IMR-90 (cell line): Measurements from ENCODE around the gene SERPIND1.

Source experiments
- BHLHE40 ChIP-seq: fragments of 150-350 bp; IDR thresholded peaks from 2 replicates; pipeline ENCODE4 v1.6.1; 2016; ENCODE audit warnings: mild to moderate bottlenecking, low read depth, low read length
- CEBPB ChIP-seq: IDR thresholded peaks from 2 replicates; pipeline ENCODE4 v1.6.1; 2012; ENCODE audit warnings: low read depth, low read length, improper control_type of control experiment
- CHD1 ChIP-seq: IDR thresholded peaks from 2 replicates; pipeline ENCODE4 v1.6.1; 2012; ENCODE audit warnings: low read depth, low read length, improper control_type of control experiment
- FOS ChIP-seq: fragments of 150-350 bp; IDR thresholded peaks from 2 replicates; pipeline ENCODE4 v1.6.1; 2016; ENCODE audit warnings: low read depth, low read length
- MAZ ChIP-seq: IDR thresholded peaks from 2 replicates; pipeline ENCODE4 v1.6.1; 2012; ENCODE audit warnings: low read depth, mild to moderate bottlenecking, low read length, improper control_type of control experiment, moderate library complexity, borderline replicate concordance
- MXI1 ChIP-seq: IDR thresholded peaks from 2 replicates; pipeline ENCODE4 v1.6.1; 2012; ENCODE audit warnings: low read depth, mild to moderate bottlenecking, low read length, moderate library complexity, borderline replicate concordance
- NFE2L2 ChIP-seq: fragments of 150-350 bp; IDR thresholded peaks from 2 replicates; pipeline ENCODE4 v1.6.1; 2016; ENCODE audit warnings: low read depth, mild to moderate bottlenecking, low read length
- POLR2A ChIP-seq: IDR thresholded peaks from 2 replicates; pipeline ENCODE4 v1.6.1; 2012; ENCODE audit warnings: mild to moderate bottlenecking, low read depth, low read length
- RAD21 ChIP-seq: IDR thresholded peaks from 2 replicates; pipeline ENCODE4 v1.6.1; 2012; ENCODE audit warnings: low read length, improper control_type of control experiment
- RFX5 ChIP-seq: IDR thresholded peaks from 2 replicates; pipeline ENCODE4 v1.8.0; 2012; ENCODE audit warnings: low read depth, mild to moderate bottlenecking, low read length, moderate library complexity
- SMC3 ChIP-seq: fragments of 150-350 bp; IDR thresholded peaks from 2 replicates; pipeline ENCODE4 v1.6.1; 2016; ENCODE audit warnings: low read depth, mild to moderate bottlenecking, antibody characterized with exemption, low read length, moderate library complexity
- TF ChIP-seq, protein P1 (sequence below): conservative IDR thresholded peaks from 2 replicates; pipeline ENCODE4 v1.5.1; 2012; ENCODE audit warnings: mild to moderate bottlenecking, low read depth, low read length, improper control_type of control experiment
- TF ChIP-seq, protein P2 (sequence below): fragments of 150-350 bp; IDR thresholded peaks from 2 replicates; pipeline ENCODE4 v1.6.1; 2017; ENCODE audit warnings: mild to moderate bottlenecking, antibody characterized with exemption, low read length, low read depth

DNA sequence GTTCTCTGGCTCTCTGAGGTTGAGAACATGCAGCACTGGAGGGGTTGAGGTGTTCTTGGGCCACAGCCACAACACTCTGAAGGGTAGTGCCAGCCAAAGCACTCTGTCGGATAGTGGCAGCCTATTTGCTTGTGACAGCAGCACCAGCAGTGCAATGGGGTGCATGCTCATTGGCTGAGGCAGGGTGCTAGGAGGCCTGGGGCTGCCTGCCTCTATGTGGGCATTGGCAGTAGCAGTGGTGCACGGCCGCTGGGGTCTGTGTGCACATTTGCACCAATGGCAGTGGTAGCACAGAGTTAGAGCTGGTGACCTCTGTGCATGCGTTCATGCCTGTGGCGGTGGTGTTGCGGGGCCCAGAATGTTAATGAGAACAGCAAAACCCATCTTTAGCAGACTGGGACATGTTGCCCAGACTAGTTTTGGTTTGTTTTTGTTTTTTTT lies 59.3 kb downstream of the SERPIND1 start:
- TF ChIP-seq SMC3 (no peak), CEBPB (no peak), MAZ (no peak), FOS (no peak), POLR2A (no peak), RFX5 (no peak), RAD21 (no peak), NFE2L2 (no peak), CHD1 (no peak), BHLHE40 (no peak), MXI1 (no peak)
- TF ChIP-seq, protein P1, sequence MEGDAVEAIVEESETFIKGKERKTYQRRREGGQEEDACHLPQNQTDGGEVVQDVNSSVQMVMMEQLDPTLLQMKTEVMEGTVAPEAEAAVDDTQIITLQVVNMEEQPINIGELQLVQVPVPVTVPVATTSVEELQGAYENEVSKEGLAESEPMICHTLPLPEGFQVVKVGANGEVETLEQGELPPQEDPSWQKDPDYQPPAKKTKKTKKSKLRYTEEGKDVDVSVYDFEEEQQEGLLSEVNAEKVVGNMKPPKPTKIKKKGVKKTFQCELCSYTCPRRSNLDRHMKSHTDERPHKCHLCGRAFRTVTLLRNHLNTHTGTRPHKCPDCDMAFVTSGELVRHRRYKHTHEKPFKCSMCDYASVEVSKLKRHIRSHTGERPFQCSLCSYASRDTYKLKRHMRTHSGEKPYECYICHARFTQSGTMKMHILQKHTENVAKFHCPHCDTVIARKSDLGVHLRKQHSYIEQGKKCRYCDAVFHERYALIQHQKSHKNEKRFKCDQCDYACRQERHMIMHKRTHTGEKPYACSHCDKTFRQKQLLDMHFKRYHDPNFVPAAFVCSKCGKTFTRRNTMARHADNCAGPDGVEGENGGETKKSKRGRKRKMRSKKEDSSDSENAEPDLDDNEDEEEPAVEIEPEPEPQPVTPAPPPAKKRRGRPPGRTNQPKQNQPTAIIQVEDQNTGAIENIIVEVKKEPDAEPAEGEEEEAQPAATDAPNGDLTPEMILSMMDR = no peak
- TF ChIP-seq, protein P2, sequence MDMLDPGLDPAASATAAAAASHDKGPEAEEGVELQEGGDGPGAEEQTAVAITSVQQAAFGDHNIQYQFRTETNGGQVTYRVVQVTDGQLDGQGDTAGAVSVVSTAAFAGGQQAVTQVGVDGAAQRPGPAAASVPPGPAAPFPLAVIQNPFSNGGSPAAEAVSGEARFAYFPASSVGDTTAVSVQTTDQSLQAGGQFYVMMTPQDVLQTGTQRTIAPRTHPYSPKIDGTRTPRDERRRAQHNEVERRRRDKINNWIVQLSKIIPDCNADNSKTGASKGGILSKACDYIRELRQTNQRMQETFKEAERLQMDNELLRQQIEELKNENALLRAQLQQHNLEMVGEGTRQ = no peak
